ENCODE measurements around the gene DEGS2.
A peak's percentile ranks its signal among the peaks of the same experiment; 100 is the strongest.

- TF ChIP-seq POLR2A (IDR thresholded peaks at IDR 0.05; ENCODE audit: insufficient read depth in 1 of 2, low read depth in 2 of 2, low read length in 2 of 2) = no peak
- TF ChIP-seq CTCF (CRISPR knock-in tag; IDR thresholded peaks at IDR 0.05) = no peak
- TF ChIP-seq HNF4G (IDR thresholded peaks at IDR 0.05; ENCODE audit: borderline replicate concordance, low read depth, low read length) = 0 out of 2 replicates have a peak, but pooled peaks have one; percentile 20
- peak; percentile 36; the same call in 1 of the 2 replicates for TF ChIP-seq HNF4G (CRISPR knock-in tag; IDR thresholded peaks at IDR 0.05; ENCODE audit: borderline replicate concordance, low read depth)
- TF ChIP-seq ZSCAN29 (CRISPR knock-in tag; conservative IDR thresholded peaks at IDR 0.05) = no peak
- TF ChIP-seq STAT6 (CRISPR knock-in tag; IDR thresholded peaks at IDR 0.05; ENCODE audit: borderline replicate concordance) = no peak
- TF ChIP-seq SNAPC2 (CRISPR knock-in tag; IDR thresholded peaks at IDR 0.05) = no peak
- no peak for TF ChIP-seq STAG1 (CRISPR knock-in tag; IDR thresholded peaks at IDR 0.05)
- no peak for TF ChIP-seq SIN3A (IDR thresholded peaks at IDR 0.05; ENCODE audit: borderline replicate concordance, low read depth, low read length)
Observed at GRCh38 chr14:100155756-100156616, 3.5 kb downstream of the DEGS2 start.

Data from HepG2 (cell line).